ENCODE measurements around the gene AASS. TPM values are rescaled to one million over a fixed set of nuclear protein-coding genes. Genes with fewer than 3 reads are reported as not detected.

Gene AASS
- total and polyA plus RNA-seq, 2 of the 8 experiments (the other 6 are each of a cell fraction or from before 2014, with no cell fraction given) = 203 to 394 TPM

GRCh38 chr7:122143751-122144711 lies at the start of gene AASS (continued):
- TF ChIP-seq JUN (IDR thresholded peaks at IDR 0.05; ENCODE audit: low read depth, low read length) = no peak
- TF ChIP-seq MAFK (IDR thresholded peaks at IDR 0.05; ENCODE audit: low read depth, low read length) = no peak
- TF ChIP-seq TCF12 (IDR thresholded peaks at IDR 0.05; ENCODE audit: low read depth, low read length) = no peak
- peak; percentile 91 for TF ChIP-seq TAF7 (optimal IDR thresholded peaks at IDR 0.05; ENCODE audit: borderline replicate concordance, low read depth, low read length)
- no peak for TF ChIP-seq RXRA (IDR thresholded peaks at IDR 0.05; ENCODE audit: insufficient read depth, low read depth, low read length)

All from H1 (cell line).